GM12878 (cell line): ENCODE measurements around the gene ARHGAP26. TPM values are rescaled to one million over a fixed set of nuclear protein-coding genes. Genes with fewer than 3 reads are reported as not detected.

Experiments used
- ATAC-seq: fragments of 200-7000 bp; cut with Tn5 transposase; 3 replicates; pipeline ENCODE4 v1.9.1; 2020; ENCODE audit warnings: mild to moderate bottlenecking, moderate library complexity
- BruUV-seq: library from RNA; stranded (reverse); fragments of 400-500 nt; replicated peaks from 2 replicates; lab custom pipeline; 2021; lab: Mats Ljungman, UMichigan
- CTCF ChIA-PET: fragments of 300-600 bp; sonication (Branson Sonifier 250); formaldehyde crosslinking; extraction: SDS; loops from one replicate; lab custom pipeline; 2021; ENCODE audit warnings: inconsistent platforms; lab: Yijun Ruan, JAX
- POLR2A ChIA-PET: fragments of 350-600 bp; formaldehyde crosslinking; extraction: SDS; loops from one replicate; lab custom pipeline; 2021; ENCODE audit warnings: inconsistent platforms; lab: Charles Lee
- RAD21 ChIA-PET: fragments of 300-600 bp; sonication (Branson Sonifier 250); formaldehyde crosslinking; loops from one replicate; lab custom pipeline; 2023; ENCODE audit warnings: antibody characterized with exemption; ENCODE audit not compliant: unreplicated experiment; lab: Charles Lee
- SMC1A ChIA-PET: fragments of 300-600 bp; sonication (Branson Sonifier 250); formaldehyde crosslinking; loops from one replicate; lab custom pipeline; 2023; ENCODE audit not compliant: unreplicated experiment, uncharacterized antibody; lab: Charles Lee
- DNase-seq: peaks from one replicate; pipeline ENCODE4 v3.0.0-alpha.2; 2011; ENCODE audit warnings: low read depth, low spot score
- FAIRE-seq: peaks from 3 replicates; lab custom pipeline; 2011; peaks lifted over from hg19 to GRCh38; lab: Jason Lieb, UNC
- H2AFZ ChIP-seq: 2 replicates; pipeline ENCODE4 v1.6.0; 2011; ENCODE audit warnings: low read depth, low read length, control low read depth; ENCODE audit not compliant: control insufficient read depth
- H3K27ac ChIP-seq: 2 replicates; pipeline ENCODE4 v1.5.1; 2011; ENCODE audit warnings: control low read depth; ENCODE audit not compliant: control insufficient read depth, insufficient read depth
- H3K27me3 ChIP-seq, 2 experiments: replicated peaks in 1 of 2; 2 replicates each; pipeline versions ENCODE4 v1.6.0 to v1.6.1; 2011; ENCODE audit warnings: low read length in 1 of 2; ENCODE audit not compliant: control insufficient read depth in 2 of 2, insufficient read depth in 2 of 2
- H3K36me3 ChIP-seq, 2 experiments: 2 replicates each; pipeline ENCODE4 v1.5.1; 2011; ENCODE audit warnings: low read length in 1 of 2; ENCODE audit not compliant: control insufficient read depth in 2 of 2, insufficient read depth in 2 of 2
- H3K4me1 ChIP-seq: 2 replicates; pipeline ENCODE4 v1.6.1; 2011; ENCODE audit warnings: mild to moderate bottlenecking, low read length, moderate library complexity, mixed read lengths; ENCODE audit not compliant: control insufficient read depth, insufficient read depth
- H3K4me2 ChIP-seq: 2 replicates; pipeline ENCODE4 v1.6.0; 2011; ENCODE audit warnings: control low read depth; ENCODE audit not compliant: control insufficient read depth, insufficient read depth
- H3K4me3 ChIP-seq: fragments of 200-600 bp; sonication (generic); 2 replicates; pipeline ENCODE4 v1.5.1; 2016
- H3K79me2 ChIP-seq: 2 replicates; pipeline ENCODE4 v1.6.0; 2011; ENCODE audit warnings: low read length; ENCODE audit not compliant: control insufficient read depth, insufficient read depth
- H3K9ac ChIP-seq: 2 replicates; pipeline ENCODE4 v1.8.0; 2011; ENCODE audit warnings: low read length, control low read depth, mixed read lengths; ENCODE audit not compliant: control insufficient read depth, insufficient read depth
- H3K9me3 ChIP-seq: replicated peaks from 3 replicates; pipeline ENCODE4 v1.5.1; 2011; ENCODE audit warnings: mild to moderate bottlenecking, low read length; ENCODE audit not compliant: control insufficient read depth, insufficient read depth
- H4K20me1 ChIP-seq: 2 replicates; pipeline ENCODE4 v1.6.0; 2011; ENCODE audit not compliant: control insufficient read depth, insufficient read depth
- CBX5 ChIP-seq: sonication (generic); IDR thresholded peaks from 2 replicates; pipeline ENCODE4 v1.6.1; 2016; ENCODE audit warnings: low read depth, moderate library complexity, mild to moderate bottlenecking, inconsistent platforms
- CREM ChIP-seq: IDR thresholded peaks from 2 replicates; pipeline ENCODE4 v1.6.1; 2014; ENCODE audit warnings: antibody characterized with exemption, low read depth
- EGR1 ChIP-seq, 2 experiments: IDR thresholded peaks; 1 replicate in 1 of 2; 2 replicates in 1 of 2; pipeline ENCODE4 v1.6.1; 2011 to 2012; ENCODE audit warnings: low read depth in 2 of 2, low read length in 2 of 2, borderline replicate concordance in 1 of 2, mild to moderate bottlenecking in 1 of 2, moderate library complexity in 1 of 2
- FOXM1 ChIP-seq: IDR thresholded peaks from 2 replicates; pipeline ENCODE4 v1.6.1; 2012; ENCODE audit warnings: low read depth, mild to moderate bottlenecking, inconsistent platforms, low read length, moderate library complexity
- GABPA ChIP-seq: IDR thresholded peaks from 2 replicates; pipeline ENCODE4 v1.6.1; 2014; ENCODE audit warnings: antibody characterized with exemption, low read depth, mild to moderate bottlenecking, inconsistent platforms
- IKZF1 ChIP-seq: fragments of 450-650 bp; conservative IDR thresholded peaks from 2 replicates; pipeline ENCODE4 v1.6.1; 2017; ENCODE audit warnings: antibody characterized with exemption, mild to moderate bottlenecking
- IKZF2 ChIP-seq, 2 experiments: fragments of 450-650 bp; IDR thresholded peaks; 2 replicates each; pipeline ENCODE4 v1.6.1; 2017; ENCODE audit warnings: mild to moderate bottlenecking in 2 of 2, moderate library complexity in 2 of 2
- NFIC ChIP-seq: IDR thresholded peaks from 2 replicates; pipeline ENCODE4 v1.6.1; 2012; ENCODE audit warnings: low read depth, mild to moderate bottlenecking, inconsistent platforms, low read length, moderate library complexity
- PML ChIP-seq: IDR thresholded peaks from 2 replicates; pipeline ENCODE4 v1.6.1; 2012; ENCODE audit warnings: low read length, inconsistent platforms
- RAD21 ChIP-seq: IDR thresholded peaks from 2 replicates; pipeline ENCODE4 v1.6.1; 2011; ENCODE audit warnings: mild to moderate bottlenecking, low read depth, low read length, moderate library complexity; ENCODE audit not compliant: insufficient read depth
- SIN3A ChIP-seq: IDR thresholded peaks from 2 replicates; pipeline ENCODE4 v1.6.1; 2012; ENCODE audit warnings: low read depth, low read length, improper control_type of control experiment
- SMARCA5 ChIP-seq: fragments of 450-650 bp; IDR thresholded peaks from 2 replicates; pipeline ENCODE4 v1.6.1; 2017; ENCODE audit warnings: mild to moderate bottlenecking
- YY1 ChIP-seq: IDR thresholded peaks from 2 replicates; pipeline ENCODE4 v1.6.1; 2011; ENCODE audit warnings: low read depth, mild to moderate bottlenecking, low read length
- ZNF217 ChIP-seq: fragments of 450-650 bp; IDR thresholded peaks from 2 replicates; pipeline ENCODE4 v1.6.1; 2017; ENCODE audit warnings: antibody characterized with exemption, mild to moderate bottlenecking
- WGBS: methylation state at CpG from one replicate; pipeline ENCODE4 v1.1.6; 2016; ENCODE audit warnings: low lambda C conversion rate; ENCODE audit not compliant: insufficient replicate concordance, insufficient coverage; ENCODE audit errors: missing lambda C conversion rate; 5-methylcytosine and 5-hydroxymethylcytosine counted together
- in situ Hi-C: fragments of 300-500 bp; cut with MboI; formaldehyde crosslinking; loops from 9 replicates; pipeline ENCODE4 v1.14.3; 2018; ENCODE audit warnings: mixed read lengths
- intact Hi-C: fragments of 100-400 bp; cut with micrococcal nuclease; formaldehyde crosslinking; loops from one replicate; pipeline ENCODE4 v1.14.2; 2022; ENCODE audit not compliant: unreplicated experiment
- polyA plus RNA-seq, 11 experiments: library from polyadenylated mRNA; depleted of rRNA in 4 of 11; unstranded in 6 of 11; stranded (reverse) in 5 of 11; fragments of >200 nt; fragmentation: Nextera tagmentation in 4 of 11; fragmentation: Illumina TruSeq in 1 of 11; extraction: Ambion mirVana in 4 of 11; extraction: Trizol in 1 of 11; gene quantifications; 1 replicate in 1 of 11; 2 replicates in 10 of 11; pipeline versions ENCODE4 v1.2.1 to v1.2.3, GENCODE V29; 2011 to 2016; ENCODE audit warnings: inconsistent platforms in 2 of 11, missing spikeins in 2 of 11, low read depth in 1 of 11
- total RNA-seq, 4 experiments: library from RNA; depleted of rRNA in 3 of 4; stranded (reverse); fragments of >200 nt in 3 of 4; fragmentation: Illumina TruSeq in 1 of 4; extraction: Trizol in 1 of 4; gene quantifications; 2 replicates each; pipeline versions ENCODE4 v1.2.1 to v1.2.3, GENCODE V29; 2013 to 2021
- TF ChIP-seq, protein P1 (sequence below), 3 experiments: IDR thresholded peaks in 2 of 3; conservative IDR thresholded peaks in 1 of 3; 2 replicates each; pipeline ENCODE4 v1.5.1; 2011; ENCODE audit warnings: low read depth in 3 of 3, low read length in 3 of 3, mild to moderate bottlenecking in 3 of 3, control low read depth in 2 of 3, moderate library complexity in 2 of 3, inconsistent platforms in 1 of 3, mixed read lengths in 1 of 3; ENCODE audit not compliant: control insufficient read depth in 2 of 3, insufficient read depth in 1 of 3; ENCODE audit errors: extremely low read depth in 1 of 3
- TF ChIP-seq, protein P2 (sequence below): IDR thresholded peaks from 2 replicates; pipeline ENCODE4 v1.6.1; 2011; ENCODE audit warnings: low read depth, low read length, improper control_type of control experiment, borderline replicate concordance
- TF ChIP-seq, protein P3 (sequence below): fragments of 450-650 bp; IDR thresholded peaks from 2 replicates; pipeline ENCODE4 v1.6.1; 2017; ENCODE audit warnings: mild to moderate bottlenecking

The ARHGAP26 gene
- total and polyA plus RNA-seq, 10 of the 15 experiments (the other 5 are each of a cell fraction or from before 2014, with no cell fraction given) = 9.4 to 41.5 (median 19.3) TPM

DNA sequence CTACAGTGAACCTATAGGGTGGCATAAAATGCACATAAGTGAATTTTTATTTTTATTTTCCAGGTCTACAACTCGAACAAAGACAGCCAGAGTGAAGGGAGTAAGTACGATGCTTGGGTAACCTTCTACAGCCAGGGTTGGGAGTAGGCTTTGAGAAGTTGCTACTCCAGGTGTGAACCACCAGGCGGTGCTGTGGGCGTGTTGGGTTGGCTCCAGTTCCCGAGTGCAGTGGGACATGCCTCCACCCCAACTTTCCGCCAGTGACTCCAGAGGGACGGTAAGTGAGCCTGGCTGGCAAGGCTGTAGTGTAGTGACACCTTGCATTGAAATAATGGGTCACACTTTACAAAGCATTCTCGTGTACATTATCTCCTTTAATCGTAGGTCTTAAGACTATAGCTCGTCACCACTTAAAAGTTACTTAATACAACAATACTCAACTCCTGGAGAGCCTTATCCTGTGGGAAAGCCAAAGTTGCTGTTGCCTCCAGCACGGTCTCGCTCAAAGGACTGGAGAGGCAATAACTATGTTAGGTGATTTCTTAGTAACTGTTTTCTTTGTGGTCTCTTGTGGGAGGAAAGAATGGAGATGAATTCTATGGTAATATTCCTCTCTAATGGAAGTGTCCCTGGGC is 244.0 kb downstream of the ARHGAP26 start:
- H3K4me3 ChIP-seq = no peak overlapping the region
- ChIA-PET RAD21 (interaction anchor here (0.6 to 2.9 kb wide), 18 partner anchors 10 to 811 kb away, joined by 3 to 10 read pairs (median 4); partner anchors contain the start of gene NR3C1), POLR2A (interaction anchor here (0.6 to 1.1 kb wide), 3 partner anchors 83 to 199 kb away, joined by 4 read pairs; no protein-coding TSS in a partner anchor), CTCF (interaction anchor here (0.6 to 11.0 kb wide), 17 partner anchors 14 to 954 kb away, joined by 3 to 92 read pairs (median 5); partner anchors contain the start of gene NR3C1), SMC1A (interaction anchor here (1.0 to 10.1 kb wide), 16 partner anchors 10 to 811 kb away, joined by 3 to 109 read pairs (median 4); no protein-coding TSS in a partner anchor)
- no peak overlapping the region for H2AFZ ChIP-seq
- in situ Hi-C loops = no loop called here
- no peak for DNase-seq
- peak; percentile 47 for ATAC-seq
- no peaks in the 10 kb centered on the region for H3K36me3 ChIP-seq
- H3K27ac ChIP-seq = no peak overlapping the region
- intact Hi-C loops = no loop called here
- H3K4me1 ChIP-seq = peaks cover 8% of the 10 kb centered on the region
- peaks cover 3% of the 10 kb centered on the region; the same call in 2 of the 3 replicates for H3K9me3 ChIP-seq
- no peak for FAIRE-seq
- H3K4me2 ChIP-seq = no peak overlapping the region
- H4K20me1 ChIP-seq = no peaks in the 10 kb centered on the region
- no peaks in the 10 kb centered on the region for H3K79me2 ChIP-seq
- 66% methylated on average over 12 of the region's 12 CpGs for WGBS
- BruUV-seq = no TSS peak
- H3K27me3 ChIP-seq = no peaks in the 10 kb centered on the region
- H3K9ac ChIP-seq = no peak overlapping the region
- TF ChIP-seq CREM (no peak), GABPA (no peak), YY1 (0 out of 2 replicates have a peak, but pooled peaks have one; percentile 22), FOXM1 (peak; percentile 44; the same call in 1 of the 2 replicates), RAD21 (peak; percentile 70), CBX5 (peak; percentile 56; the same call in 1 of the 2 replicates), IKZF2 (IDR thresholded peaks at IDR 0.05) (peak in 1 of 2 experiments; percentile 30; a peak in 1 of 4 replicates), ZNF217 (0 out of 2 replicates have a peak, but pooled peaks have one; percentile 28), SIN3A (0 out of 2 replicates have a peak, but pooled peaks have one; percentile 42), IKZF1 (peak; percentile 49), SMARCA5 (0 out of 2 replicates have a peak, but pooled peaks have one; percentile 30), PML (no peak), NFIC (no peak), EGR1 (IDR thresholded peaks at IDR 0.05; ENCODE audit: borderline replicate concordance in 1 of 2, low read depth in 2 of 2, low read length in 2 of 2) (no peak)
- TF ChIP-seq, protein P1, sequence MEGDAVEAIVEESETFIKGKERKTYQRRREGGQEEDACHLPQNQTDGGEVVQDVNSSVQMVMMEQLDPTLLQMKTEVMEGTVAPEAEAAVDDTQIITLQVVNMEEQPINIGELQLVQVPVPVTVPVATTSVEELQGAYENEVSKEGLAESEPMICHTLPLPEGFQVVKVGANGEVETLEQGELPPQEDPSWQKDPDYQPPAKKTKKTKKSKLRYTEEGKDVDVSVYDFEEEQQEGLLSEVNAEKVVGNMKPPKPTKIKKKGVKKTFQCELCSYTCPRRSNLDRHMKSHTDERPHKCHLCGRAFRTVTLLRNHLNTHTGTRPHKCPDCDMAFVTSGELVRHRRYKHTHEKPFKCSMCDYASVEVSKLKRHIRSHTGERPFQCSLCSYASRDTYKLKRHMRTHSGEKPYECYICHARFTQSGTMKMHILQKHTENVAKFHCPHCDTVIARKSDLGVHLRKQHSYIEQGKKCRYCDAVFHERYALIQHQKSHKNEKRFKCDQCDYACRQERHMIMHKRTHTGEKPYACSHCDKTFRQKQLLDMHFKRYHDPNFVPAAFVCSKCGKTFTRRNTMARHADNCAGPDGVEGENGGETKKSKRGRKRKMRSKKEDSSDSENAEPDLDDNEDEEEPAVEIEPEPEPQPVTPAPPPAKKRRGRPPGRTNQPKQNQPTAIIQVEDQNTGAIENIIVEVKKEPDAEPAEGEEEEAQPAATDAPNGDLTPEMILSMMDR (IDR thresholded peaks at IDR 0.05 in 2 of 3, conservative IDR thresholded peaks at IDR 0.05 in 1 of 3; ENCODE audit: control insufficient read depth in 2 of 3, extremely low read depth in 1 of 3, insufficient read depth in 1 of 3, low read depth in 3 of 3, low read length in 3 of 3) = peak; percentile 58 to 79 (median 66)
- TF ChIP-seq, protein P2, sequence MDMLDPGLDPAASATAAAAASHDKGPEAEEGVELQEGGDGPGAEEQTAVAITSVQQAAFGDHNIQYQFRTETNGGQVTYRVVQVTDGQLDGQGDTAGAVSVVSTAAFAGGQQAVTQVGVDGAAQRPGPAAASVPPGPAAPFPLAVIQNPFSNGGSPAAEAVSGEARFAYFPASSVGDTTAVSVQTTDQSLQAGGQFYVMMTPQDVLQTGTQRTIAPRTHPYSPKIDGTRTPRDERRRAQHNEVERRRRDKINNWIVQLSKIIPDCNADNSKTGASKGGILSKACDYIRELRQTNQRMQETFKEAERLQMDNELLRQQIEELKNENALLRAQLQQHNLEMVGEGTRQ = no peak
- TF ChIP-seq, protein P3, sequence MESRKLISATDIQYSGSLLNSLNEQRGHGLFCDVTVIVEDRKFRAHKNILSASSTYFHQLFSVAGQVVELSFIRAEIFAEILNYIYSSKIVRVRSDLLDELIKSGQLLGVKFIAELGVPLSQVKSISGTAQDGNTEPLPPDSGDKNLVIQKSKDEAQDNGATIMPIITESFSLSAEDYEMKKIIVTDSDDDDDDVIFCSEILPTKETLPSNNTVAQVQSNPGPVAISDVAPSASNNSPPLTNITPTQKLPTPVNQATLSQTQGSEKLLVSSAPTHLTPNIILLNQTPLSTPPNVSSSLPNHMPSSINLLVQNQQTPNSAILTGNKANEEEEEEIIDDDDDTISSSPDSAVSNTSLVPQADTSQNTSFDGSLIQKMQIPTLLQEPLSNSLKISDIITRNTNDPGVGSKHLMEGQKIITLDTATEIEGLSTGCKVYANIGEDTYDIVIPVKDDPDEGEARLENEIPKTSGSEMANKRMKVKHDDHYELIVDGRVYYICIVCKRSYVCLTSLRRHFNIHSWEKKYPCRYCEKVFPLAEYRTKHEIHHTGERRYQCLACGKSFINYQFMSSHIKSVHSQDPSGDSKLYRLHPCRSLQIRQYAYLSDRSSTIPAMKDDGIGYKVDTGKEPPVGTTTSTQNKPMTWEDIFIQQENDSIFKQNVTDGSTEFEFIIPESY = peak; percentile 81
